Tibial nerve (tissue), 4 donors: ENCODE results near the gene MROH7.

Experiments
- CTCF ChIP-seq, 5 experiments: fragments of 200-600 bp in 3 of 5; fragments of 450-650 bp in 2 of 5; sonication (generic) in 3 of 5; IDR thresholded peaks; one replicate each; pipeline ENCODE4 v1.5.1; 2016 to 2019; ENCODE audit warnings: antibody characterized with exemption in 5 of 5, mild to moderate bottlenecking in 3 of 5, moderate library complexity in 2 of 5
- EP300 ChIP-seq, 2 donors: sonication (generic); formaldehyde crosslinking; IDR thresholded peaks; one replicate each; pipeline ENCODE4 v1.6.1; 2017; ENCODE audit warnings: antibody characterized with exemption in 2 of 2, mild to moderate bottlenecking in 1 of 2
- POLR2A ChIP-seq, 2 donors: fragments of 450-650 bp; IDR thresholded peaks; one replicate each; pipeline ENCODE4 v1.6.1; 2017; ENCODE audit warnings: antibody characterized with exemption in 2 of 2, mild to moderate bottlenecking in 2 of 2, moderate library complexity in 2 of 2

GRCh38 chr1:54703471-54703870 is 61.9 kb downstream of the MROH7 start:
- no peak for TF ChIP-seq CTCF (IDR thresholded peaks at IDR 0.05)
- no peak for TF ChIP-seq EP300 (IDR thresholded peaks at IDR 0.05)
- TF ChIP-seq POLR2A (IDR thresholded peaks at IDR 0.05) = no peak
